Gastroesophageal sphincter (tissue), 3 donors: ENCODE results near the gene TBC1D8.
A peak's percentile ranks its signal among the peaks of the same experiment; 100 is the strongest.

ENCODE experiments used
- CTCF ChIP-seq, 4 experiments: fragments of 200-600 bp in 2 of 4; fragments of 450-650 bp in 2 of 4; sonication (generic) in 1 of 4; IDR thresholded peaks; one replicate each; pipeline ENCODE4 v1.5.1; 2017 to 2019; ENCODE audit warnings: antibody characterized with exemption in 4 of 4, mild to moderate bottlenecking in 2 of 4, moderate library complexity in 2 of 4
- EP300 ChIP-seq: sonication (generic); formaldehyde crosslinking; IDR thresholded peaks from one replicate; pipeline ENCODE4 v1.6.1; 2017; ENCODE audit warnings: antibody characterized with exemption, mild to moderate bottlenecking
- POLR2A ChIP-seq, 2 donors: fragments of 450-650 bp; IDR thresholded peaks; one replicate each; pipeline ENCODE4 v1.6.1; 2017; ENCODE audit warnings: antibody characterized with exemption in 2 of 2, mild to moderate bottlenecking in 2 of 2, moderate library complexity in 1 of 2
- POLR2AphosphoS5 ChIP-seq: sonication (generic); formaldehyde crosslinking; IDR thresholded peaks from one replicate; pipeline ENCODE4 v1.6.1; 2017; ENCODE audit warnings: antibody characterized with exemption

- TF ChIP-seq POLR2A (IDR thresholded peaks at IDR 0.05) (no peak), CTCF (IDR thresholded peaks at IDR 0.05) (no peak), POLR2AphosphoS5 (peak; percentile 58), EP300 (no peak)
Measured at GRCh38 chr2:100998235-100998573, 153.0 kb downstream of the TBC1D8 start.
